Retinal pigment epithelial cell (primary cell): Measurements from ENCODE around the gene HSPD1.
A peak's percentile ranks its signal among the peaks of the same experiment; 100 is the strongest.

Source experiments
- DNase-seq: peaks from one replicate; pipeline ENCODE4 v3.0.0-alpha.2; 2010; ENCODE audit warnings: low read depth
- H3K4me3 ChIP-seq: 2 replicates; pipeline ENCODE4 v1.5.1; 2011; ENCODE audit warnings: mild to moderate bottlenecking, low read length, control low read depth, moderate library complexity
- TF ChIP-seq, protein P1 (sequence below): conservative IDR thresholded peaks from 2 replicates; pipeline ENCODE4 v1.5.1; 2011; ENCODE audit warnings: low read depth, low read length, control low read depth, inconsistent platforms

The HSPD1 gene

DNA sequence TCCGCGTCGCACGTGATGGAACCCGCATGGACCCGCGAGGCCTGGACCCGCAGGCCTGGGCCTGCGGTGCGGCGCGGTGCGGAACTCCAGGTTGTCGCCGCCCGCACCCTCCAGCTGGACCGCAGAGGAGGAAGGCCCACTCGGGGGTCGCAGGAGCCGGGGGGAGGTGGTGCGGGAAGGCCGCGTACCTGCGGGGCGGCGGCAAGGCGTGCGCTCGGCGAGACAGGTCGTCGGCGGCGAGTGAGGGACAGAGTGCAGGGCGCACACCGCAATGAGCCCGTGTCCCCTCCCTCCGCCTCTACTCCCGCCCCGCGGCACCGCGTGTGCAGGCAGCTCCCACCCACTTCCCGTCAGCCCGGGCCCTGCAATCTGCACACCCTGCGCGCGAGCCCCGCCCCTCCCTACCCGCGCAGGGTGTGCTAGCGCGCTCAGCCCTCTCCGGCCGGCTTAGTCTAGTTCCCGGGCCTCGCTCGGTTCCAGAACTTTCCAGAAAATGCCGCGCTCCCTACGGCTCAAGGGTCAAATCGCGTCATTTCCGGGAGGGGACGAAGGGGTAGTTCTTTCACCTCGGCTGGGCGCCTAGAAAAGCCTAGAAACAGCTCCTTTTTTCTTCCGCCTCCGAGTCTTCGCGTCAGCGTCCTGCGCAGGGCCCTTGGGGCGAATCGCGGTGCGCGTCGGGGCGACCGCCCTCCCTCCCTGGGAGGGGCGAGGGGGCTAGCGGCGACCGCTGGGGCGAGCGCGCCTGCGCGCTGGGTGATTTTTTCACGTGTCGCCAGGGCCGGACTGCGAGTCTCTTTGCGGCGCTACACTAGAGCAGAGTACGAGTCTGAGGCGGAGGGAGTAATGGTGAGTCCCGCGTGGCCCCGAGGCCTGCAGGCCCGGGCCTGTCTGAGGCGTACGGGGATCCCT is at the start of gene HSPD1, which contains the start of gene HSPE1:
TSS of gene HSPD1 (minus strand) at position 247 of the 909 bp plus-strand sequence. CDS start 992 bp downstream, outside the sequence.
TSS of gene HSPE1 (plus strand) at position 786 of the 909 bp plus-strand sequence. CDS start at position 844, 58 bp downstream.
- DNase-seq, result peak; percentile 98
- H3K4me3 ChIP-seq, result peak within 1 kb of the TSS; percentile 91
- TF ChIP-seq, protein P1, sequence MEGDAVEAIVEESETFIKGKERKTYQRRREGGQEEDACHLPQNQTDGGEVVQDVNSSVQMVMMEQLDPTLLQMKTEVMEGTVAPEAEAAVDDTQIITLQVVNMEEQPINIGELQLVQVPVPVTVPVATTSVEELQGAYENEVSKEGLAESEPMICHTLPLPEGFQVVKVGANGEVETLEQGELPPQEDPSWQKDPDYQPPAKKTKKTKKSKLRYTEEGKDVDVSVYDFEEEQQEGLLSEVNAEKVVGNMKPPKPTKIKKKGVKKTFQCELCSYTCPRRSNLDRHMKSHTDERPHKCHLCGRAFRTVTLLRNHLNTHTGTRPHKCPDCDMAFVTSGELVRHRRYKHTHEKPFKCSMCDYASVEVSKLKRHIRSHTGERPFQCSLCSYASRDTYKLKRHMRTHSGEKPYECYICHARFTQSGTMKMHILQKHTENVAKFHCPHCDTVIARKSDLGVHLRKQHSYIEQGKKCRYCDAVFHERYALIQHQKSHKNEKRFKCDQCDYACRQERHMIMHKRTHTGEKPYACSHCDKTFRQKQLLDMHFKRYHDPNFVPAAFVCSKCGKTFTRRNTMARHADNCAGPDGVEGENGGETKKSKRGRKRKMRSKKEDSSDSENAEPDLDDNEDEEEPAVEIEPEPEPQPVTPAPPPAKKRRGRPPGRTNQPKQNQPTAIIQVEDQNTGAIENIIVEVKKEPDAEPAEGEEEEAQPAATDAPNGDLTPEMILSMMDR, result no peak

DNA sequence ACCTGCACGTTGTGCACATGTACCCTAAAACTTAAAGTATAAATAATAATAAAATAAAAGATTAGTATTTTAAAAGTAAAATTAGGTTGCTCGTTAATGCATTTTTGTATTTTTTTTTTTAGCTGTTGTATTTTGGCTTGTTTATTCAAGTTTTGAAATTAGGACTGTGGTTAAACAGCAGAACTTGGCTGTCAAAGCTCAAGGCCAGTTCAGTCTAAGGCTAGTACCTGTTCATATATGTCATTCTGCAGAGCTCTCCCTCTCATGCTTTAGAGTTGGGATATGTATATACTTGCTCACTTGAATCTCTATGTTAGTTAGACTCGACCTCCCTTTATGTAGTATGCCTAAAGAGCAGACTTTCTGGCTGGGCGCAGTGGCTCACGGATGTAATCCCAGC is 48.9 kb upstream of the HSPD1 start:
- TF ChIP-seq, protein P1, result no peak
- DNase-seq, result no peak
- H3K4me3 ChIP-seq, result no peak overlapping the region

DNA sequence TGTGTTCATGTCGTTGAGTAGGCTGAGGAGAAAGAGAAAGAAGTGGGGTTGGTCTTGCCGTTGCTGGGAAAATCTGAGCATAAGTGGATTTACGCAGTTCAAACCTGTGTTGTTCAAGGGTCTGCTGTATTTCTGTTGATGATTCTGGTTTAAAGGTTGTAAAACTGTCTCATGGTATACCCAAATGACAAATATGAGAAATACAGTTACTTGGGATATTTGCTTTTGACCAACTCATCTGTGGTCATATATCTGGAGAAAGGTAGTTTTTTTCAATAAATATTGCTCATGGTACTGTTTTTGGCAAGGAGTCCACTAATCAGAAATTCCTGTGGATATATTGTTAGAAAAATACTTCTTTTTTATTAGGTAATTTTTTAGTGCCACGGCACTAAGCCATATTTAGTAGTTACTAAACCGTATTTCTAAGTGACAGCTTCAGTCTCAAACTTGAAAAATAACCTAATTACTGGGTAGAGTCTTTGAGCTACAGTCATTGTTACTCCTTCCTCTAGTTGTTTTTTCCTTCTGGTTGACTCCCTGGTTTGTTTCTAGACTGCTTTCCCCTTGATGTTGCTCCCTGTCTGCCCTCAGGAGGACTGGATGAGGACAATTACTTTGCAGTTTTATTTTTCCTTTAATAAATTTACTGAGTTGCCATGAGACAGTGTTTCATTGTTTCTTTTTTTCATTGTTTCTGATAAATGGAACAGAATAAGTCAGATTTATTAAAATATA is 47.7 kb upstream of the HSPD1 start:
- no peak overlapping the region for H3K4me3 ChIP-seq
- TF ChIP-seq, protein P1, result no peak
- DNase-seq, result no peak

DNA sequence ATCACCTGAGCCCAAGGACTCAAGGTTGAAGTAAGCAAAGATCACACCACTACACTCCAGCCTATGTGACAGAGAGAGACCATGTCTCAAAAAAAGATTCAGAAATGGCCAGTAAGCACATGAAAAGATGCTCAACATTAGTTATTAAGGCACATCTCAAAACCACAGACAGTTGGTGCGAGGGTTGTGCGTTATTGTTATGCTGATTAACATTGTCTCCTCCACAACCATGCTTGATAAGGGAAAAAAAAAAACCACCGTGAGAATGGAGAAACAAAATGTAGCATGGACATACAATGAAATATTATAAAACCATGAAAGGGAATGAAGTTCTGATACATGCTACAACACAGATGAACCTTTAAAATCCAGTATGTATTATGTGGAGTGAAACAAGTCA is 43.6 kb upstream of the HSPD1 start:
- H3K4me3 ChIP-seq, result no peak overlapping the region
- TF ChIP-seq, protein P1, result no peak
- no peak for DNase-seq

DNA sequence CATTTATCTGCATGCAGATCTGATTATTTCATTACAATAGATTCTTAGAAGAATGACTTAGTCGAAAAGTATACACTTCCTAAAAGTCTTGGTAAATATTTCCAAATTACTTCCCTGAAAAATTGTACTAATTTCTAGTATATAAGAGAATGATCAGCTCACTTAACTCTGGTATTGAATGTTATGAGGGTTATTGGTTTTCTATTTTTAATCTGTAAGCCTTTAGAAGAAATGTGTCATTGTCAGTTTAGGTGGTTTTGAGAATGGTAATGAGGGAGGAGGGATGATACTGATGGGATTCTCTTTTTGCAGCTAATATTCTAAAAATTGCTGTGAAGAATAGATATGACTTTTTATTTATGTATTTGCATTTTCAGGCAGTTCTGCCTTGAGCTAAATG is 40.1 kb upstream of the HSPD1 start:
- H3K4me3 ChIP-seq, result no peak overlapping the region
- TF ChIP-seq, protein P1, result no peak
- DNase-seq, result no peak

DNA sequence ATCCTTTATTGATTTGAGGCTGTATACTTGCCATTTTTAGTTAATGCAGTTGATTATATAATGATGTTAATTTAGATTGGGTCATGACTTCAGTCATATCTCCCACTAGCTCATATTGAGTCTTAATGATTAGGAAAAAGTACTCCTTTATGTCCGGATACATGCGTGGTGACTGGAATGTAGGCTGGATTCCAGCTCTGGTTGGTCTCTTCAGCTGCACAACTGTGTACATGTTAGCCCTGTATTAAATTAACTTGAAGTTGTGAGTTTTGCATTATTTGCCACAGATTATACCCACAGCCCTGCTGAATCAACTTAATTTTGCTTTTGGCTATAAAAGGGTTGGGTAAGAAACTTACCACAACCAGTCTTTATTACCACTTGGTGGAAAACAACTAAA is 38.8 kb upstream of the HSPD1 start:
- DNase-seq, result no peak
- TF ChIP-seq, protein P1, result no peak
- no peak overlapping the region for H3K4me3 ChIP-seq
